Fibroblast of the conjunctiva (primary cell): ENCODE data around the gene CYSLTR1.
"Not testable (repeated sequence)": the region's sequence is repeated elsewhere in the genome, so short reads cannot be mapped to it uniquely, and the experiment has no call there.

ENCODE experiments used
- DNase-seq: peaks from one replicate; pipeline ENCODE4 v3.0.0-alpha.2; 2010; ENCODE audit warnings: low read depth

Gene CYSLTR1, protein sequence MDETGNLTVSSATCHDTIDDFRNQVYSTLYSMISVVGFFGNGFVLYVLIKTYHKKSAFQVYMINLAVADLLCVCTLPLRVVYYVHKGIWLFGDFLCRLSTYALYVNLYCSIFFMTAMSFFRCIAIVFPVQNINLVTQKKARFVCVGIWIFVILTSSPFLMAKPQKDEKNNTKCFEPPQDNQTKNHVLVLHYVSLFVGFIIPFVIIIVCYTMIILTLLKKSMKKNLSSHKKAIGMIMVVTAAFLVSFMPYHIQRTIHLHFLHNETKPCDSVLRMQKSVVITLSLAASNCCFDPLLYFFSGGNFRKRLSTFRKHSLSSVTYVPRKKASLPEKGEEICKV

DNA sequence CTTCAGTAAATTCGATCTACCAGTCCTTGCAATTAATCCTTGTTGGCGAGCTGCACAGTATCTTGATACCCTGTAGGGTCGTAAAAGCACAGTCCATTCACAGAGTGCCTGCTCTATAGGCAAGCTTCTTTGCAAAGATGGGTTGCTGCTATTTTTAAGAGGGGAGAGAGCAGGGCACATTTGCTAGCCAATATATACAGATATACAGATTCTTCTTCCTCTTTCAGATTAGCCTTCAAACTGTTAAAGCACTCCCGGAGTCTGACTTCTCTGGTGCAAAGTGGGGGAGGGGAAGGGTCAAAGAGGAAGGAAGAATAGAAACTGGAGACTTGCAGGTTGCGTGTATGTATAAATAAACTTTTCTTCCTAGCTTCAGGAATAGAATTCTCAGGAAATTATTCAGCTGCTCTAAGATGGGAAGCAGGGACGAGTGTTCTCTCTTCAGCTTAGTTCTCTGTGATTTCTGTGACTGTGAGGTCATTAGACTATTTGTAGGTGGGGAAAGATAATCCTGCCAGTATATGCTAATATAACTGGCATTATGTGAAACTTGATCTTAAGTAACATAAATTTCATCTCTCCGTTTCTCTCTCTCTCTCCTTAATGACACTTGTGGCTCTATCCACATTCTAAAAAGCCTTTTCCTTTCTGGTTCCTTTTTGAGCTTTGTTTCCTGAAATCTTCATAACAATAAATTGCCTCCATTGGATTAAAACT lies at the start of gene CYSLTR1:
CYSLTR1 (minus strand) TSS at position 242 of the 717 bp plus-strand sequence. CDS start 53,865 bp downstream, outside the sequence.
- DNase-seq = no peak

DNA sequence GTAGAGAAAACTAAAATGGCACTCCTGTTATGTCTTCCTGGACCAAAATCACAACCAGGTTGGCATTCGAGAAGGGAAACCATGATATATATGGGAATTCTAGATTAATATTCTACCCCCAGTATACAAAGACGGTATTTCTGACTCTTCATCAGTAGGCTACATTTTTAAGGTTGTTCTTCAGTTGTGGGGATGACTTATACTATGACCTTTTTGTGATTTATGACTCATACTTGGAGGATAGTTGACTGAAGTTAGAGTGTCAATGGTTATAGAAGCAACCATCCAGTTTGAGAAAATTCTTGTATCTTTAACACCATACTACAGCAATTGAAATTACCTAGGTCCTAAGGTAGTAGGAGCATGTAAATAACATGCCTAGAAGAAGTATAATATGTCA lies 49.8 kb upstream of the CYSLTR1 start:
- DNase-seq = no peak

DNA sequence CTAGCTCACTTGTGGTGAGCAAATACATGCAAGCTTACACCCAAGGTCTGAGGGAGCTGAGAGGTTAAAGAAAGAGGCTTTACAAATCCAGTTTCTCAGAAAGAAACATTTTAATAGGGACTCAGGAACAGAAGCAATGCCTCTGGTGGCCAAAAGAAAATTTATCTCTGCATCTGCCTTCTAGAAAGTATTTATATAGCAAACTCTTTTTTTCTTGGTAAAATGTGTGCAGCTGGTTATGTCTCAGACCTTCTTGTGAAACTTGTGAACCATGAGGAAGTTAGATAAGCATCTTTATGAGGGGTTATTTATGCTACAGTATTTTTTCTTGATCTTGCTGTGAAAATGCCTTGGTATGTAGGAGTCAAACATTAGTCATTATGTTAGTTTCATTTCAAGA lies 48.5 kb upstream of the CYSLTR1 start:
- no peak for DNase-seq

DNA sequence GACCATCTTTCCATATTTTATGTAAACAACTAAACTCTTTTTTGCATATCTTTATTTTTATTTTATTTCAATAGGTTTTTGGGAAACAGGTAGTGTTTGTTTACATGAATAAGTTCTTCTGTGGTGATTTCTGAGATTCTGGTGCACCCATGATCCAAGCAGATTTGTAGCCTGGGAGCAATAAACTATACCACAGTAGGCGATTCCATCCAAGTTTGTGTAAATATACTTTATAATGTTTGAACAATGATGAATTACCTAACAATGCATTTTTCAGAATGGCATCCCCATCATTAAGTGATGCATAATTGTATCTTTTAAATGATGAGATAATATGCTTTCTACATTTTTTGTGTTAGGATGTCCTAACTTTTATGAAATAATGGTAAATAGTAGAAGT lies 39.2 kb upstream of the CYSLTR1 start:
- no peak for DNase-seq

DNA sequence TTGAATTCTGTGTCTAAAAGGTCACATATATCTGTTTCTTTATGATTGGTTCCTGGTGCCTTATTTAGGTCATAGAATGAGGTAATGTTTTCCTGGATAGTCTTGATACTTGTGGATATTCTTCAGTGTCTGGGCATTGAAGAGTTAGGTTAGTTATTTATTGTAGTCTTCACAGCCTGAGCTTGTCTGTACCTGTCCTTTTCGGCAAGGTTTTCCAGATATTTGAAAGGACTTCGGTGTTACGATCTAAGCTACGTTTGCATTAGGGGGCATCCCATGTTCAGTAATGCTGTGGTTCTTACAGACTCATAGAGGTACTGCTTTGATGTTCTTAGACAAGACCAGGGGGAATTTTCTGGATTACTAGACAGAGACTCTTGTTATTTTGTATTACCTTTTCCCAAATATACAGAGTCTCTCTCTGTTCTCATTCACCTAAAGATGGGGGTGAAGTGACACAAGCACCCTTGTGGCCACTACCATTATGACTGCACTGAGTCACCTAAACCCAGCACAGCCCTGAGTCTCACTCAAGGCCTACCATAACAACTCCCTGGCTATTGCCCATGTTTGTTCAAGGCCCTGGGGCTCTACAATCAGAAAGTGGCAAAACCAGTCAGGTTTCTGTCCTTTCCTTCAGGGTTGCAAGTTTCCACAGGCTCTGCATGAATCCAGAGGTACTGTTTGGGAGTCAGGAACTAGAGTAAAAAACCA lies 30.1 kb upstream of the CYSLTR1 start:
- DNase-seq = no peak

DNA sequence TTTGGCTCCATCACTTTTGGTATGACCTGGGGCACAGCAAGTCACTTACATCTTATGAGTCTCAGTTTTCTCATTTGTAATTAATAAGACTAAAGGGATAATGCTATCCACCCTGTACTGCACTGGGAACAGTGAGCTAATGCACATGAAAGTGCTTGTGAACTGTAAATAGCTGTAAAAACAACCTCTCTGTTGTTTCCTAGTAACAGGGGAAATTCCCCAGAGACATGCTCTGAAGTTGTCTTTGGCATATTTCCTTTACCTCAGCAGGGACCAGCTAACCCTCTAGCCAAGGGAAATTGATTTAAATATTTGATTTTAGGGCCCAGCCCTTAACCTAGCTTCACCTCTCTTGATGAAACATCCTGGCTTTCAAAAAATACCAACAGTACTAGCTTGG lies 6.1 kb upstream of the CYSLTR1 start:
- DNase-seq = no peak

DNA sequence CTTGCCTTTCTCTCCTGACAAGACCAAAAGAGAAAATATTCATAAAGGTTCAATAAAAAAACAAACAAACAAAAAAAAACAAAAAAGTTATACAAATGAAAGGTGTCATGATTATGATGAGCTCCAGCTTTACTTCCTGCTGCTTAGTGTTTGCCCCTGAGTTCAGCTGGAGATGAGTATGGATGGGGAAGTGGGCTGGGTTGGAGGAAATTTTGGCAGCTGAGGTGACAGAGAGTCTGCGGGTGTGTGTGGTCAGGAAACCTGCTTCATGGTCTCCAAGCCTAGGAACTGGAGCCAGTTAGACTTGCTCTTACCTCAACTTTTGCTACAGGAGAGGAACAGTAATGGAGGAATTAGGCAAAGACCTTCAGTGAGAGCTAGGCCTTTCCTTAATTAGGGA lies 4.3 kb upstream of the CYSLTR1 start:
- DNase-seq = no peak

DNA sequence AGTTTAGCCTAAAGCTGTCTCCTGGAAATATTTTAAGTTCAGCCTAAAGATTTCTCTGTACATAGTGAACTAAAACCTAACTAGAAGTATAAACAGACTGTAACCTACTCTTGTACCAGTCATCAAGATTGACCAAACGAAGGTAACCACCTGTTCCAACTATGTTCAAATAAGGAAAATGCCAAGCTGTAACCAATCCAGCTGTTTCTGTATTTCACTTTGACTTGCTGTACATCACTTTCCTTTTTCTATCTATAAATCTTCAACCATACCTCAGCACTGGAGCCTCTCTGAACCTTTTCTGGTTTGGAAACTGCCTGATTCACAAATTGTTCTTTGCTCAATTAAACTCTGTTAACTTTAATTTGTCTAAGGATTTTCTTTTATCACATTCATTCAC lies 3.1 kb upstream of the CYSLTR1 start:
- DNase-seq = no peak

DNA sequence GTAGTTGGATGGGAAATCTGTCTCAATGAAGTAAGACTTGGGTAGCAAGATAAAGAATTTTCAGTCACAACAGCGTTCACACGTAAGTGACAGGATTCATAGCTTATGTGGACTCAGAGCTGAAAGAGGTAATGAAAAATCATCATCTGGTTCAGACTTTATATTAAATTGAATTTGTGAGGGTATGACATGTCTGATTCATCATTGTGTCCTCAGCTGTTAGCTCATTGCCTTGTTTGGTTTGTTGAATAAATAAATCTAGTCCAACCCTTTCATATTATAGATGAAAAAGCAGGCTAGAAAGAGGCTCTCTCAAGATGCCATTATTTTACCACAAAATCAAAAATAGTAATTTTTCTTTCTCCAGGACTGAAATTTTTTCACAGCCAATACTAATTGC lies 2.7 kb upstream of the CYSLTR1 start:
- no peak for DNase-seq

DNA sequence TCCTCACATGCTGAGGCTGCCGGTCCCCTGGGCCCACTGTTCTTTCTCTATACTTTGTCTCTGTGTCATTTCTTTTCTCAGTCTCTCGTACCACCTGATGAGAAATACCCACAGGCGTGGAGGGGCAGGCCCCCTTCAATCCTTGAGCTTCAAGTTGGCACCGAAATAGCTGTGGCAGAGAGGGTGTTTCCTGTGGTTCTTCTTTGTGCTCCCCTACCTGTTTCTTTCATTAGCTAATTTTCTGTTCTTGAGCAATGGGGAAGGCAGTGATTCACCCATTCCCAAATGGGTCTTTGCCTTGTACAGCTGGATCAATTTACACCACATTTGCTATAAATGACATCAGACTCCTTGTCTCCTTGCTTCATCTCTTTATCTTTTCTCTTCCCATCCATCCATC lies 2.1 kb upstream of the CYSLTR1 start:
- no peak for DNase-seq

DNA sequence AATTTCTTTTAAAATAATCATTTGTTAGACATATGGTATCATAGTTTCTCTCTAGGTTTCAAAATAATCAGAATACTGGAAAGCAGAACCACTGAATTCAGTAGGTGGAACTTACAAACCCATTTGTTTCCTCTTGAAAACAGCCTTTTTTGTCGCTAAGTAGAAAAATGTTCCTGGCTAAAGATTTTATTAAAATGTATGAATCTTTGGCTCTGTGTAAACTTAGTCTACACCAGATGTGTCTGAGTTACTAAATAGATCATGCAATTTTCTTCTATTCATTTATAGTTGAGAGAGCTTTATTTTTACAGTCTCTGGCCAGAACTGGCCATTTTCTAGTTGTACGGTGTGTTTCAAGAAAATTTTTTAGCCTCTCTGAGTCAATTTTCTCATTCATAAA lies 1.0 kb downstream of the CYSLTR1 start:
- DNase-seq = no peak

DNA sequence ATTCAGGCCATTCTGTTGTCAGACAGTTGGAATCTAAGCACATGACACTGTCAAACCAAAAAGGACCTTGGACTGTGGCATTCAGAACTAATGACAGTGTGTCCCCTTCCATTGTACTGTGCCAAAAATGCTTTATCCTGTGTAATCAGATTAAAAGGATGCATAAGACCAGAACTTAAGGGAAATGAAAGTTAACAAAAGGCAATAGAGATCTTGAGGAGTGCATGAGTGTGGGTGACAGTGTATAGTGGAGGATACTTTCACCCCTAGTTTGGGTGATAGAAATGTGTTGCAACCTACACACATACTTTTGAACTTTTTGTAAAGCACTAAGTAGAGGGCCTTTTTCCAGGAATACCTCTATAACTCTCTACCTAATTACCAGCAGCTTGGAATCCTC lies 4.5 kb downstream of the CYSLTR1 start:
- DNase-seq = no peak

DNA sequence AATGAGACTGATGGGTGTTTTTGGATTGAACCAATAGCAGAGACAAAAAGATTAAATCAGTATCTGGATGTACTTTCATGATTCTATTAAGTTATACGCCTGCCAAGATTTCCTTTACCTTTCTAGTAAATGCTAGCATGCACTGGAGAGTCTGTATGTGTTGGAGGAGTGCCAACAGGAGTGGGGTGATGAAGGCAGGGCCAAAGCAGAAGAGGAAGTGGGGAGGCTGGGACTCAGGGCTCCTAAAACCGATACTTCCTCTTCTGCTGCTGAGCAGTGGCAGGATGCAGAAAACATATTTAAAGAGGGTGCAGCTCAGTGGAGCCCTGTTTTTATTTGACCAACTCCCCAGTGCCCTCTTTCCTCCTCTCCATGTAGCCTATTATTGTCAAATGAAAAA lies 5.6 kb downstream of the CYSLTR1 start:
- DNase-seq = no peak

DNA sequence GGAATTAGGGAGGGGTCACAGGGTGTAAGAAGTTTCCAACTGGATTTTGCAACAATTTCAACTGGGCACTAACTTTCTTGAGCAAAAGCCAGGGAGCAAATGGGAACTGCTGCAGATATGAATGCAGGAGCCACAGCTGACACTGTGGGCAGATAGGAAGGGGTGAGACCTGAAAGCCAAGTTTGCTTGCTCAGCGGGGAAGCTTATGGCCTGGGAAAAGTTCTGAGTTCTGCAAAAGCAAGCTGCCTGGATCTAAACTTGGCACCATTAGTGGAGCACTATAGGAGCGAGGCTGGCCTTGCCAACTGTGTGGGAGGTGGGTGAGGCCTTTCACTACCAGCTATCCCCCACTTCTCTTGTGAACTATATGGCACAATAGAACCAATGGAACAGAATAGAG lies 11.1 kb downstream of the CYSLTR1 start:
- no peak for DNase-seq

DNA sequence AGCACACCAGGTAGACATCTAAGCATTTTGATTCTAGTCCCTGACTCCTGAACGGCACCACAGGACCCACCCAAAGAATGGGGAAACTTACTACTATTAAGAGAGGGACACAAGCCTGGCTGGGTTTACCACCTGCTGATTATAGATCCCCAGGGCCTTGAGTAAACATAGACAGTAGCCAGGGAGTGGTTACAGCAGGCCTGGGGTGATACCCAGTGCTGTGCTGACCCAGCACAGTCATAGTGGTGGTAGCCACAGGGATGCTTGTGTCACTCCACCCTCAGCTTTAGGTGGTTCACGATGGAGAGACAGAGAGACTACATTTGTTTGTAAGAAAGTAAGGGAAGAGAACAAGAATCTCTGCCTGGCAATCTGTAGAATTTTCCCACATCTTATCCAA lies 11.7 kb downstream of the CYSLTR1 start:
- DNase-seq = no peak

DNA sequence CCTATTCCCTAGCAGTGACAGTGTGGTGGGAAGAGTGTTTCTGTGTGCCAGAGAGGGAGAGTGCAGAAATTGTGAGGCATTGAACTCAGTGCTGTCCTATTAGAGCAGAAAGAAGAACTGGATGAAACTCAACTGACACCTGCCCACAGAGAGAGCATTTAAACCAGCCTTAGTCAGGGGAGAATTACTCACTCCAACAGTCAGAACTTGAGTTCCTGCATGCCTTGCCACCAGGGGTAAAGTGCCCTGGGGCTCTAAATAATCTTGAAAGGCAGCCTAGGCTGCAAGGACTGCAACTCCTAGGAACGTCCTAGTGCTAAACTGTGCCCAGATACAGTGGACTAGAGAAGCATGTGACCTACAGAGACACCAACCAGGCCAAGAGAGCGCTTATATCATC lies 12.8 kb downstream of the CYSLTR1 start:
- no peak for DNase-seq

DNA sequence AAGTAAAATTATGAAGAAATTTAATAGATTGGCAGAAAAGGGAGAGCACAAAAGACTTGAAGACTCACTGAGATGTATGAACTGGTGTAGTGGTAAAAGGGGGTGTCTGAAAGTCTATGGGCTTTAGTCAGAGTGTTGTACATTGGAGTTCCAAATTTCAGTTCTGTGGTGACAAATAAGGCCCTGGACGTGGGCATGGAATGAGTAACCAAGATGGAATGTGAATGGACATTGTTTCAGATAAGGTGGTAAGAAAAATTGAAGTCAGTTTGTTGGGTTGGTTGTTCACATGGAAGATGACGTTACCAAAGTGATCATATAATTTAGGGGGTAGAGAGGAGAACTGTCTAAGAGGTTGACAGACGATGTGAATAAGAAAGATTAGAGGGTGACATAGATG lies 13.9 kb downstream of the CYSLTR1 start:
- DNase-seq = no peak

DNA sequence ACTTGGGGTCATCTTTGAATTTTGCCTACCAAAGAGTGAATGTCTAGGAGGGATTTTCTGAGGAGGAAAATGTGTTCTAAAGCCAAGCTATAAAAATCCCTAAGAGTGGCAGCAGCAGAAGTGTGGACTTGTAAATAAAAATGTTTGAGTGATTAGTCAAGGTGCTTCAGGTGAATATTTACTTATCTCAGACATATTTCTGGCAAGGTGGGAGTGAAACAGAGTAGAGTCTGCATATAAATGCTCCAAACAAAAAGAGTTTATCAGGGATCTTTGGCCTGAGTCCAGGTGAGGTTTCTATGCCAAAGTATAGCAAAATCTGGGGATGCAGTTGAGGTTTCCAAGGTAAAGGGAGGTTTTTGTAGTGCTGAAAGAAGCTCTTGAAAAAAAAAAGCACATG lies 19.7 kb downstream of the CYSLTR1 start:
- DNase-seq = no peak

DNA sequence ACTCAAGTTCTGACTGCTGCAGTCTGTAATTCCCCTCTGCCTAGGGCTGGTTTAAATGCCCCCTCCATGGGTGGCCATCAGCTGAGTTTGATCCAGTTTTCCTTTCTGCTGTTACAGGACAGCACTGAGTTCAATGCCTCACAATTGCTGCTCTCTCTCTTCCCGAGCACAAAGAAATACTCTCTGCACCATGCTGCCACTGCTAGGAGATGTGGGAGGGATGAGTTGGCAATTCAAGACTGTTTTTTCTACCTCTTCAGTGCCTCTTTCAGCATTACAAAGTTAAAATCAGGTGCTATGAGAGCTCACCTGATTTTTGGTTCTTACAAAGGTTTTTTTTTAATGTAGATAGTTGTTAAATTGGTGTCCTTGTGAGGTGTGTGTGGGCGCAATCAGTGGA lies 24.3 kb downstream of the CYSLTR1 start:
- no peak for DNase-seq

DNA sequence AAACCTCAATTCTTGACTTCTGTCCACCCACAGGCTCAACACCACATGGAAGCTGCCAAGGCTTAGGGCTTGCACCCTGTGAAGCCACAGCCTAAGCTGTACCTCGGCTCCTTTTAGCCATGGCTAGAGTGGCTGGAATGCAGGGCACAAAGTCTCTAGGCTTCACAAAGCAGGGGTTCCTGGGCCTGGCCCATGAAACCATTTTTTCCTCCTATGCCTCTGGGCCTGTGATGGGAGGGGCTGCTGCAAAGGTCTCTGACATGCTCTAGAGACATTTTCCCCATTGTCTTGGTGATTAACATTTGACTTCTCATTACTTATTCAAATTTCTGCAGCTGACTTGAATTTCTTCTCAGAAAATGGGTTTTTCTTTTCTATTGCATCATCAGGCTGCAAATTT lies 26.5 kb downstream of the CYSLTR1 start:
- DNase-seq = not testable (repeated sequence)

DNA sequence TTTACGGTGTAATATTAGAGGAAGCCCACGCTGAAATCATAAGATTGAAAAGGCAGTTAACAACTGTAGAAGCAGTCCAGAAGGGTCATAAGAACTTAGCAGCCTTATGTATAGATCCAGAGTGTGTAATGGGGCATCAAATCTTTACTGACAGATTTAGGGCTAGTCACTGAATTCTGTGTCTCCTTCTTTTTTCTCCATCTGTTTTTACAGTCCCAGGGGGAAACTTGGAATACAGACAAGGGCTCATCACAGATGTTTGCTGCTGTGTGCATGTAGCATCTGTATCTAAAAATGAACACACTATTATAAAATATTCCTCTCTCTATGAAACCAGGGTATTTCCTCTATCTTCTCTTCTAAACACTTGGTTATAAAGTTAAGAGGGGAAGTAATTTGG lies 43.9 kb downstream of the CYSLTR1 start:
- no peak for DNase-seq

DNA sequence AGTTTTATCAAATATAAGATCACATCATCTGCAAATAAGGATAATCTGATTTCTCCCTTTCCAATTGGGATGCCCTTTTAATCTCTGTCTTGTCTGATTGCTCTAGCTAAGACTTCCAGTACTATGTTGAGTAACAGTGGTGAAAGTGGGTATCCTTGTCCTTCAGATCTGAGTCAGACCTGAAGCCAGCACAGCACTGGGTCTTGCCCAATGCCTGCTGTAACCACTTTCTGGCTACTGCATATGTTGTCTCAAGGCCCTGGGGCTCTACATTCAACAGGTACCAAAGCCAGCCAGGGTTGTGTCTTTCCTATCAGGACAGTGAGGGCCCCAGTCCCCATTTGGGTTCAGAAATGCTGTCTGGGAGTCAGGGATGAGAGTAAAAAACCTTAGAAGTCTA lies 90.3 kb downstream of the CYSLTR1 start:
- no peak for DNase-seq

DNA sequence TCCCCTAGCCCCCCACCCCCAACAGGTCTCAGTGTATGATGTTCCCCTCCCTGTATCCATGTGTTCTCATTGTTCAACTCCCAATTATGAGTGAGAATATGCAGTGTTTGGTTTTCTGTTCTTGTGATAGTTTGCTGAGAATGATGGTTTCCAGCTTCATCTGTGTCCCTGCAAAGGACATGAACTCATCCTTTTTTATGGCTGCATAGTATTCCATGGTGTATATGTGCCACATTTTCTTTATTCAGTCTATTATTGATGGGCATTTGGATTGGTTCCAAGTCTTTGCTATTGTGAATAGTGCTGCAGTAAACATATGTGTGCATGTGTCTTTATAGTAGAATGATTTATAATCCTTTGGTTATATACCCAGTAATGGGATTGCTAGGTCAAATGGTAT lies 101.4 kb downstream of the CYSLTR1 start:
- DNase-seq = not testable (repeated sequence)
